NCI-H1930 (cell line): Measurements from ENCODE around the gene COG8.
A peak's percentile ranks its signal among the peaks of the same experiment; 100 is the strongest.
"Not testable (repeated sequence)": the region's sequence is repeated elsewhere in the genome, so short reads cannot be mapped to it uniquely, and the experiment has no call there.

ENCODE experiments used
- DNase-seq, 2 experiments: peaks; one replicate each; lab custom pipeline; 2025; lab: John Stamatoyannopoulos, UW

The COG8 gene, protein sequence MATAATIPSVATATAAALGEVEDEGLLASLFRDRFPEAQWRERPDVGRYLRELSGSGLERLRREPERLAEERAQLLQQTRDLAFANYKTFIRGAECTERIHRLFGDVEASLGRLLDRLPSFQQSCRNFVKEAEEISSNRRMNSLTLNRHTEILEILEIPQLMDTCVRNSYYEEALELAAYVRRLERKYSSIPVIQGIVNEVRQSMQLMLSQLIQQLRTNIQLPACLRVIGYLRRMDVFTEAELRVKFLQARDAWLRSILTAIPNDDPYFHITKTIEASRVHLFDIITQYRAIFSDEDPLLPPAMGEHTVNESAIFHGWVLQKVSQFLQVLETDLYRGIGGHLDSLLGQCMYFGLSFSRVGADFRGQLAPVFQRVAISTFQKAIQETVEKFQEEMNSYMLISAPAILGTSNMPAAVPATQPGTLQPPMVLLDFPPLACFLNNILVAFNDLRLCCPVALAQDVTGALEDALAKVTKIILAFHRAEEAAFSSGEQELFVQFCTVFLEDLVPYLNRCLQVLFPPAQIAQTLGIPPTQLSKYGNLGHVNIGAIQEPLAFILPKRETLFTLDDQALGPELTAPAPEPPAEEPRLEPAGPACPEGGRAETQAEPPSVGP

DNA sequence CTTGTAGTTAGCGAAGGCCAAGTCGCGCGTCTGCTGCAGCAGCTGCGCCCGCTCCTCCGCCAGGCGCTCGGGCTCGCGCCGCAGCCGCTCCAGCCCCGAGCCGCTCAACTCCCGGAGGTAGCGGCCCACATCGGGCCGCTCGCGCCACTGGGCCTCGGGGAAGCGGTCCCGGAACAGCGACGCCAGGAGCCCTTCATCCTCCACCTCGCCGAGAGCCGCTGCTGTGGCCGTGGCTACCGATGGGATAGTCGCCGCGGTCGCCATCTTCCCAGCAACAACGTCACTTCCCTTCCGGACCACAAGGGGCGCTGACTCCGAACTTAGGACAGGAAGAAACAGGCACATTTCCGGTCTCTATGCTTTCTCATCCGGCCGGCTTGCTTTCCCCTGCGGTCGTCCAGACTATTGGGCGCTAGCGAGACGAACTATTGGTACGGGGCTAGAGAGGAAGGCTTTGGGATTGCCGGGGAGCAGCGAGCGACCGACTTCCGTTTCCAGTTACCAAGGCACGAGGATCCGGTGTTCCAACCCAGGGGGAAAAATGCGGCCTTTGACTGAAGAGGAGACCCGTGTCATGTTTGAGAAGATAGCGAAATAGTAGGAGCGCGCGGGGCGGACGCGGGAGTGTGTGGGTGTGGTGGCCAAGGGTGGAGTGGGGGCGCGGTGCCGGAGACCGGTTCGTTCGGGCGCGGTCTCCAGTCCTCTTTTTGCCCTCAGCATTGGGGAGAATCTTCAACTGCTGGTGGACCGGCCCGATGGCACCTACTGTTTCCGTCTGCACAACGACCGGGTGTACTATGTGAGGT, at the start of gene COG8, which contains the start of gene NIP7:
COG8 (minus strand) TSS at position 276 of the 806 bp plus-strand sequence; CDS start at position 264, 12 bp downstream.
NIP7 (plus strand) TSS at position 484 of the 806 bp plus-strand sequence; CDS start at position 542, 58 bp downstream.
- DNase-seq: peak; percentile 88 to 90

DNA sequence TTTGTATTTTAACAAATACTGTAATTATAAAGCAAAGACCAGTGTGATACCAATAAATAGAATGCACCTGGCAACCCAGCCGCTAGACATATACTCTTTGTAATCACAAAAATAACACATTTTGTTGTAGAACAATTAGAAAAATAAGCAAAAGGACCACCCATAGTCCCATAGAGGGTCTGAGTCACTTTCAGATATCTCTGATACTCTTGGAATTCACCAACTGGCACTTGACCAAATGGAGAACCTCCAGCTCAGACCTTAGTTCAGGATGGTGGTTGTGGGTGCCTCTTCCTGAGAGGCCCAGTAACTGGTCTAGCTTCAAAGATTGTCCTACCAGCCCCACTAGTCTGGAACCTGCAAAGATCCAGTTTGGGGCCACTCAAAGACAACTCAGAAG, 47.2 kb upstream of the COG8 start:
- no peak for DNase-seq

DNA sequence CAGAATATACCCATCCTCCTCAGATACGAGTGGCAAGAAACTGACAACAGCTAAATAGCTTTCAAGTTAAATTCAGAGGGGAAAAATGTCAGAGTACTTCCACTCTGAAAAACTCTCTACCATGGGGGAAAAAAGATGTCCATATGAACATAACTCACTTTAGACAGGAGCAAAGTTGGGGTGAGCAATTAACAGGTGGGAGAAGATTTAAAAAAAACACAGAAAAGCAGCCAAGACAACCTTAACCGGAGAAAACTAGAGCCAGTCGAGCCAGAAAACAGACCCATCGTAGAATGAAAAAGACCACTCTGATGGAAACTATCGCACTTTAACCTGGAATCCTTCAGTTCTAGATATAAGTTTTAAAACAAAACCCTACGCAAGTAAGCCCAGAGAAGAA, 45.6 kb upstream of the COG8 start:
- DNase-seq: no peak

DNA sequence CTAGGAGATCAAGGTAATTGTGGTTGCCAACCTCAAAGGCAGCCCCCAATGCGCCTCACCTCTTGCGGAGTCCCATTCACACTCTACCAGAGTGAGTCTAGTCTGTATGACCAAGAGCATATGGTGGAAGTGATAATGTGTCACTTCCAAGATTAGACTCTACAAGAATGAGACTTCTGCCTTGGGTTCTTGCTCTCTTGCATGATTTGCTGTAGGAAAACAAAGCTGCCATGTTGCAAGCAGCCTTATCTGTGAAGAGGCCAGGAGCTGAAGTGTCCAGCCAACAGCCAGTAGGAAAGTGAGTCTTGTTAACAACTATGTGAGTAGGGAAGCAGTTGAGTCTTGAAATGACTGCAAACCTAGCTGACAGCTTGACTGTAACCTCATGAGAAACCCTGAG, 43.1 kb upstream of the COG8 start:
- DNase-seq: no peak

DNA sequence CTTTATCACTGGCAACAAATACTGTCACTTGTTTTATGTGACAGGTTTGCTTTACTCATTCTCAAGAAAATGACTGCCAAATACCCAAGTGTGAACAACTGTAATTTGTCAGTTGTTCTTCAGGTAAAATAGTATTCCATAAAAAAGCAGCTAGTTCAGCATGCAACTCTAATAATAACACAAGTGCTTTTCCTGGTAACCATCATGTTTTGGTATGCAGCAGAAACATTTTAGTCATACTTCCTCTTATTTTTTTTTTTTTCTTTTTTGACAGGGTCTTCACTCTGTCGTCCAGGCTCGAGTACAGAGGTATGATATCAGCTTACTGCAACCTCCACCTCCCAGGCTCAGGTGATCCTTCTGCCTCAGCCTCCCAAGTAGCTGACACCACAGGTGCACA, 41.9 kb upstream of the COG8 start:
- DNase-seq: no peak

DNA sequence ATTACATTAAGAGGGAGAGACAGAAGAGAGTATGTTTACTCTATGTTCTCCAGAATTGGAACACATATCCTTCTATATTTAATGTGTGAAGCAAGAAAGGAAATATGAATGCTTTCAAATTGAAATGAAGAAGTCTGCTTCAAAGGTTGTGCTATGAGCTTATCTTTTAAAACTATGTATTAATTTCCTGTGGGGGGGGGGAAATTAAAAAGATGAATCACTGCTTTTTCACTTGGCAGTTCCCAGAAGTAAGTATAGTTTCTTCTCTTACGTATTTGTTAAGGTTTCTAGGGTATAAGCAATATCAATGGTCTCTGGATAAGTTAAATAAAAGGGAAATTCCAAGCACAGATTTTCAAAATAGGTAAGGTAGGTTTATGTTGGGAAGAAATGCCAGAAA, 39.4 kb upstream of the COG8 start:
- DNase-seq: no peak

DNA sequence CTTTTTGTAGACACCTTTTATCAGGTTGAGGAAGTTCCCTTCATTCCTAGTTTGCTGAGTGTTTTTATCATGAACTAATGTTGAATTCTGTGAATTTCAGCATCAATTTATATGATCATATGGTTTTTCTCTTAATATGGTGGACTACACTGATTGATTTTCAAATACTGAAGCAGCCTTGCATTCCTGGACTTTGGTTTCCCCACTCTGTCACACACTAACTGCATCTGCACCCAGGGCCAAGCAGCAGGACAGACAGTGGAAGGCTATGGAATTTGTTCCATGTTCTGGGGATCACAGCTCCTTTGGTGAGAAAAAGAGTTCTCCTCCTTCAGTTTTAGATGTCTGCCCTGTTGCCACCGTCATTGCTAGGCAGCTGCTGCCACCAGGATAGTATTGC, 38.7 kb upstream of the COG8 start:
- DNase-seq: no peak

DNA sequence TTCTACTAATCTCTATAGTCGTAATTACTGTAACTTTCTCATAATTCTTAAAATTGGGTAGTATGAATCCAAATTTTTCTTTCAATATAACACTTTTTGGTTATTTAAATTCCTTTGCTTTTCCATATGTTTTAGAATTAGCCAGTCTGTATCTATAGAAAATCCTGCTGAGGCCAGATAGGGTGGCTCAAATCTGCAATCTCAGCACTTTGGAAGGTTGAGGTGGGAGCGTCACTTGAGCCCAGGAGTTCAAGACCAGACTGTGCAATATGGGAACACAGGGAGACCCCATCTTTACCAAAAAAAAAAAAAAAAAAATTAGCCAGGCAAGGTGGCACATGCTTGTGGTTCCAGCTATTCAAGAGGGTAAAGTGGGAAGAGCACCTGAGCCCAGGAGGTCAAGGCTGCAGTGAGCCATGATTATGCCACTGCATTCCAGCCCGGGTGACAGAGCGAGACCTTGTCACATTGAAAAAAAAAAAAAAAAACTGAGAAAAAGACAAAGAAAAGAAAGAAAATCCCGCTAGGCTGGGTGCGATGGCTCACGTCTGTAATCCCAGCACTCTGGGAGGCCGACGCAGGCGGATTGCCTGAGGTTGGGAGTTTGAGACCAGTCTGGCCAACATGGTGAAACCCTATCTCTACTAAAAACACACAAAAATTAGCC, 37.2 kb upstream of the COG8 start:
- DNase-seq: no peak

DNA sequence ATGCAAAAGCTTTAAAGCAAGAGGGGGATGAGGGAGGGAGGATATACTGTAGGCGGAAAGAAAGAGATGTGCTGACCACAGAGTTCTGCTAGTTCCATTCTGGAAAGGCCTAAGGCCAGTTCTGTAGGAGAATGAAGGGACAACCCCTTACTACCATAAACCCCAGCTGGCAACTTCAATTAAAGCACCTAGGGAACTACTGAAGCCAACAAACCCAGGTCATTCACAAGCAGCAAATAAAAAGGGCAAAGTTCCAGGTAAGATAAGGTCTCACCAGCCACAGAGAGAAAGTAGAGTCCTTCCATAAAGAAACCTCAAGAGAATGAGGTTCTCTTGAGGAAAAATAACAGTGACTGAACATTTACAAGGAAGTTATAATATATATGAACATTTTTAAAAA, 33.7 kb upstream of the COG8 start:
- no peak for DNase-seq

DNA sequence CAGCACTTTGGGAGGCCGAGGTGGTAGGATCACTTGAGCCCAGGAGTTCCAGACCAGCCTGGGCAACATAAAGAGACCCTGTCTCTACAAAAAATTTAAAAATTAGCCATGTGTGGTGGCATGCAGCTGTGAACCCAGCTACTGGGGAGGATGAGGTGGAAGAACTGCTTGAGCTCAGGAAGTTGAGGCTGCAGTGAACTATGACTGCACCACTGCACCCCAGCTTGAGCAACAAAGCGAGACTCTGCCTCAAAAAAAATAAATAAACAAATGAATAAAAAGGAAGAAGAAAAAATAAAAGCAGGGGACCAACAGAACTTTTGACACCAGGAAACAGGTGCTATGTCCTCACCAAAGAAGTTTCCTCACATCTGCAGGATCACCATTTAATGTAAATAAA, 32.2 kb upstream of the COG8 start:
- DNase-seq: no peak

DNA sequence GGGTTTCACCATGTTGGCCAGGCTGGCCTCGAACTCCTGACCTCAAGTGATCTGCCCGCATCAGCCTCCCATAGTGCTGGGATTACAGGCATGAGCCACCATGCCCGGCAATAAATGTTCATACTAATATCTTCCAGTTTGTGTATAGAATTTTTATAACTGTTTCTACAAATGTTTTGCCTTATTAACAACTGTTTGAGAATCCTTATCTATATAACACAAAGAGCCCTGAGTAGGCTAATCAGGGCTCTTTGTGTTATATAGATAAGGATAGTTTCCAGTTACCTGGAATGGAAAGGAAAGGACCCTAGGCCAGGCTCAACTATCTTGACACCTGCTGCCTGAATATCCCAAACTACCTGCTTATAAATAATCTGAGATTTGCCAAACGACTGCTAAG, 29.5 kb upstream of the COG8 start:
- DNase-seq: no peak

DNA sequence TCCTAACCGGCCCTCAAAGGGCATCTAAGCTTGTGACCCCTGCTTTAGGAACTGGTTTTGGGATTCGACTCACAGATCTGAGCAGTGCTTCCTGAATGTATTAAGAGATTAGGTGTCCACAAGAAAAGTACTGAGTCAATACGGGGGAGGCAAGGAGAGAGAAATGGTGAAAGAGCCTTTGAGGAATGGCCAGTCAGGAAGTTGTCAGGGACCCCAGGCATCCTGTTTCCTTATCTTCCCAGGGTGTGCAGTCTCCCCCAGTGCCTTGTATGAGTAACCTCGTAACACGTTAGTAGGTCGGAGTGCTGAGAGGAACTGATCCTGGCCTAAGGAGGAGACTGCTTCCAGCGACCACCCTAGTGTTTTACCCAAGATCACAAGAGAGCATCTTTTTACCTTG, 28.6 kb upstream of the COG8 start:
- DNase-seq: no peak

DNA sequence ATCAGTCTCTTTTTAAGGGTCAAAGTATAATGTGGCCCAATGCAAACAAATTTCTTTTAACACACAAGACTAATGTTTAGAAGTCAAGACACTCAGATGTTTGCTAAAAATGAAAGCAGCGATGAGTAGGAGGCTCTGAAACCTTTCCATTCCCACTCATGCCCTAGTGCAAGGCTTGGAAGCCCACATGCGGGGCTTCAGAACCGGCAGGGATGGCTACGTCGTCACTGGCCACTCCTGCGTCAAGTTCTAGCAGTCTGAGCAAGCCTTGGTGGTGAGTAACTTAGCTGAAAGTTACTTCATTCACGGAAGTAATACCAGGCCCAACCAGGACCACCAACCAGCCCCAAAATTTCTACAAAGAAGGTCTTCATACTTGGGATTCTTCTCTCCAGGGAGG, 27.1 kb upstream of the COG8 start:
- no peak for DNase-seq

DNA sequence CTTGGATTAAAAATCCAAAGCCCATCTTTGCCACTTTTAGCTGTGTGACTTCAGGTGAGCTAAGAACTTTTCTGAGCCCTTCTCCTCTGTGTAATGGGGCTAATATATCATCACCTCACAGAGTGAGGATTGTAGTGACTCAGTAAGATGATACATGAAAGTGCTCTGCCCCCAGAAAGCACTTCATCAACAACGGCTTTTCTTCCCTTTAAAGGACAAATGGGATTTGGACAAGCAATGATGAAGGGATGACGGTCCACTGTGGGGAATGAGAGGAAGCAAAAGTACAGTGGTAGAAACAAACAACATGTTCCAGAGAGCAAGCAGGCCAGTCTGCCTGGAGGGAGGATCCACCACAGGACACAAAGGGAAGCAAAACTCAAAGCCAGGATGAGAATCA, 26.5 kb upstream of the COG8 start:
- DNase-seq: no peak

DNA sequence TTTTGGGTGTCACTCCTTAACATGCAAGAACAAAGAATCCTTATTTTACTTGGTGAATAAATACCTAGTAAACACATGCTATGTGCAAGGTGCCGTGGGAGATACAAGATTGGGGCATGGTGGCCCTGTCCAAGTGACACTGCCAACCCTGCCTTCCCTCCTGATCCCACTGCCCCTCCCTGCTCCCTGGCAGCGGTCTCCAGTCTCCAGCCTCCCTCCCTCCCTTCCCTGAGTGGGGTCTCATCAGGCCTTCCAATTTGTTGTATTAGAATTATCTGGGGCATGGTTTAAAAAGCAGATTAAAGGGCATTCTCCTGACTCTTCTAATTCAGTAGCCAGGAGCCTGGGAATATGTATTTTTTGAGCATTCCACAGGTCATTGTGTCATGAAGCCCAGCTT, 24.7 kb upstream of the COG8 start:
- no peak for DNase-seq

DNA sequence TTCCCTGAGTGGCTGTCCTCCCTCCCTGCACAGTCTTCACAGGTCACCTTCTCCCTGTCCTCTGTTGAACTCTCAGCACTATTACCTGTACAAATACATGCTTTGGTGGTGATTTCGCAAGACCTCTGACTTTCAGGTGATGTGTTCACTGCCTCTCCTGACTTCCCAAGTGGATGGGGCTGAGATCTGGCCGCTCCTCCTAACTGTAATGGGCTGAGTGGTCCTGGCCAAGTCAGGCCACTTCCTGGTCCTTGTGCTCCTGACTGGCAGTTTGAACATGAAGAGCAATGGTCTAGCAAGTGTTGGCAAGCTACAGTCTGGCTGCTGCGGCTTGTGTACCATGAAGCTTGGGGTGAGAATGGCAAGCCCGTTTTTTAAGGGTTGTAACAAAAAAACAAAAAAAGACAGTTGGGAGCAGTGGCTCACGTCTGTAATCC, 23.9 kb upstream of the COG8 start:
- no peak for DNase-seq

DNA sequence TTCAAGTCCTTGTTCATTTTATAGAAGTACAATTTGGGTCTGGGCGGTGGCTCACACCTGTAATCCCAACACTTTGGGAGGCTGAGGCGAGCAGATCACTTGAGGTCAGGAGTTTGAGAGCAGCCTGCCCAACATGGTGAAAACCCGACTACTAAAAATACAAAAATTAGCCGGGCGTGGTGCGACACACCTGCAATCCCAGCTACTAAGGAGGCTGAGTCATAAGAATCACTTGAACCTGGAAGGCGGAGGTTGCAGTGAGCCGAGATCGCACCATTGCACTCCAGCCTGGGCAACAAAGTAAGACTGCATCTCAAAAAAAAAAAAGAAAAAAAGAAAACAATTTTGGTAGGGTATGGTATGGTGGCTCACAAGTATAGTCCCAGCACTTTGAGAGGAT, 20.7 kb upstream of the COG8 start:
- not testable (repeated sequence) for DNase-seq

DNA sequence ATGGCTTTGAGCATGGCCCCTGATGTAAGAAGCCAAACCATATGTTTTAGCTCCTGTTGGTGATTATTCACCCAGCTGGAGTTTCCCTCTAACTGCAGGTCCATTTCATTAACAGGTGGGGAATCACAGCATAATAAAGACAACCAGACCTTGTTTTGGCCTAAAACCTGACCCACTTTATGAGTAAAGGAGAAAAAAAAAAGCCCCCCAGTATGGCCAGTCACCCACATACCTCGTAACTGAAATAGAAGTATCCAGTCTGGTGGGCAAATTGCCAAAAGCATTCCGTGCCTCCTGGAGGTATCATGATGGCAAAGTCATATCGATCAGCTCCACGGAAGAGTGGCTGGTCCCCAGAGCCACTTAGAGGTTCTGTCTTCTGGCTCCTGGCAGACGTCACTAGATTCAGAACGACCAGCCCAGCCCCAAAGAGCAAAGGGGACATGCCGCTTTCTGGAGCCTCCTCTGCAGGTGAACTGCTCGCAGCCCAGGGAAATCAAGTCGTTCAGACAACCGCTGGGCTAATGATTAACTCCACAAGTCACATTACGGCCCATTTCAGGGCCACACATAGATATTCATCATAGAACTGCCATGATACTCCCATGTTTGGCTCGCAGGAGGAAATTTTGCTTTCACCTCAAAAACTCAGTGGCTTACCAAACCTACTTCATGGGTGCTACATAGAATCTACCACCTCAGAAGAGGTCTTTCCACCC, 12.1 kb upstream of the COG8 start, which contains the start of gene TMED6:
TMED6 (minus strand) TSS at position 478 of the 719 bp plus-strand sequence; CDS start at position 445, 33 bp downstream.
- DNase-seq: no peak

DNA sequence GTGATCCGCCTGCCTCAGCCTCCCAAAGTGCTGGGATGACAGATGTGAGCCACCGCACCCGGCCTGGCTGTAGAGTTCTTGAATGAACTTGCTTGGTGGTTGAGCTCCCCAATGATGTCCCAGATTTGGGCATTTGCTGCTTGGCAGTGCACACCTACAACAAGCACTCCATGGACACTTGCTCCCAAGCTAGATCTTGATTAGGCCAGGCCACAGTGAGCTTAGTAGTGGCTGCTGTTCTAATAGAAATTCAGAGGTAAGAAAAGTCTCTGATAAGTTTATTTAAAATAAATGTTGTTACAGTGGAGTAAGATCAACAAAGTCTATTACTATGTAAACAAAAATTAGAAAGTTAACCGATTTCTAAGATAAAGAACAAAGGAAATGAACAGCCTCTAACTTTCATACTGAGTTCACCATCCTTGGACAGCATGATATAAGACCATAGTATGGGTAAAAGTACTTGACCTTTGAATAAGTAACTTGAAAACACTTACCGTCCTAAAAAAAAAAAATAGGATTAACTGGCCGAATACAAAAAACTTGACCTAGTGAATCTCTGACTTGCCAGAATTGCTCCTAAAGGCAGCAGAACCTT, 11.3 kb upstream of the COG8 start:
- DNase-seq: no peak

DNA sequence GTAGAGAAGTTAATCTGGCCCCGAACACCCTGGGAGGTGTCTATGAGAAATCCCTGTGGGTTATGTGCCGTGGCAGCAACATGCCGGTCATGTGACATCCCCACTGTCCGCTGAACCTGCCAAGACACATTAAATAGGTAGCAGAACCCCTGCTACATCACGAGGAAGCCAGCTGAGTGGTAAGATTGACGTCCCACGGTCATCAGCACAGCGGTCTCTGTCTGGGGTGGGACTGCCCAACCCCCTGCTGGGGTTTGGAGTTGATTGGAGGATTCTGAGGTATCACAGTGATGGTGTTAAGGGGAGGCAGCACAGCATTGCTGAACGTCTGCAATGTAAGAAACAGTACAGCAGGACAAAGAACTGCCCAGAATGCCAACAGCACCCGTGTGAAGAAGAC, 10.2 kb upstream of the COG8 start:
- no peak for DNase-seq

DNA sequence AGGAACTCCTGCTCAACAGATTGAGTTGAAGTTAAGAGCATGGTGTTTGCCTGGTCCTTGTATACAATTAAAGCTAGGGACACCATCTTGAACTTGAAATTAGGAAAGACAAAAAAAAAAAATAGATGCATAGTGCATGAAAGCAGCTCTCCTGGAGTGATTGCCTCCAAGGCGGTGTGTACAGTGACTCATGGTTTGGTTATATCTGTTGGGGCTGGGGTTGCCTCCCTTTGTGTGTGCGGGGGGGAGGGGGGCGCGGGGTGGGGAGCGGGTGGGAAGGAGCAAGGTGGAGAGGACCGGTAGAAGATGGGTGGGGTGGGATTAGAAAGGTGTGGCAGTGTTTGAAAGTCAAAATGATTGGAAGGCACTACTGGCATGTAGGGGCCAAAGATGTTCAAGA, 8.9 kb upstream of the COG8 start:
- no peak for DNase-seq
